WTC11 (cell line): ENCODE data around the gene PPP2R2C.

Source experiments
- CTCF ChIP-seq: fragments of 200-600 bp; IDR thresholded peaks from 2 replicates; pipeline ENCODE4 v1.8.0; 2022; ENCODE audit warnings: antibody characterized with exemption
- HMGA2 ChIP-seq: fragments of 250-450 bp; sonication (Bioruptor Pico); IDR thresholded peaks from 2 replicates; pipeline ENCODE4 v1.4.0; 2021; ENCODE audit warnings: mild to moderate bottlenecking, moderate library complexity
- KAT7 ChIP-seq: sonication (generic); formaldehyde crosslinking; IDR thresholded peaks from 2 replicates; pipeline ENCODE4 v1.8.1; 2023; ENCODE audit warnings: missing genetic modification reagents, mild to moderate bottlenecking, borderline replicate concordance
- PRDM15 ChIP-seq: sonication (generic); formaldehyde crosslinking; IDR thresholded peaks from 2 replicates; pipeline ENCODE4 v1.8.0; 2022; ENCODE audit warnings: missing genetic modification reagents
- ZNF232 ChIP-seq: sonication (generic); formaldehyde crosslinking; IDR thresholded peaks from 2 replicates; pipeline ENCODE4 v1.8.0; 2022; ENCODE audit warnings: mild to moderate bottlenecking, missing genetic modification reagents

DNA sequence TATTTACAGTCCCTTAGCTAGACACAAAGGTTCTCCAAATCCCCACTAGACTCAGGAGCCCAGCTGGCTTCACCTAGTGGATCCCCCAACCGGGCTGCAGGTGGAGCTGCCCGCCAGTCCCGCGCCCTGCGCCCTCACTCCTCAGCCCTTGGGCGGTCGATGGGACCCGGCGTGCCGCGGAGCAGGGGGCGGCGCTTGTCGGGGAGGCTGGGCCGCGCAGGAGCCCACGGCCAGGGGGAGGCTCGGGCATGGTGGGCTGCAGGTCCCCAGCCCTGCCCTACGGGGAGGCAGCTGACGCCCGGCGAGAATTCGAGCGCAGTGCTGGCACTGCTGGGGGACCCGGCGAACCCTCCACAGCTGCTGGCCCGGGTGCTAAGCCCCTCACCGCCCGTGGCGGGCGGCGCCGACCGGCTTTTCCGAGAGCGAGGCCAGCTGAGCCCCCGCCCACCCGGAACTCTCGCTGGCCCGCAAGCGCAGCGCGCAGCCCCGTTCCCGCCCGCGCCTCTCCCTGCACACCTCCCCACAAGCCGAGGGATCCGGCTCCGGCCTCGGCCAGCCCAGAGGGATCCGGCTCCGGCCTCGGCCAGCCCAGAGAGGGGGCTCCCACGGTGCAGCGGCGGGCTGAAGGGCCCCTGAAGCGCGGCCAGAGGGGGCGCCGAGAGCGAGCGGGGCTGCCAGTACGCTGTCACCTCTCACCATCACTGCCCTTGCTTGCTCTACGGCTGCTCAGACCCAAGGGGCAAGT is 163.3 kb downstream of the PPP2R2C start:
- no peak for TF ChIP-seq KAT7 (CRISPR knock-in tag)
- TF ChIP-seq PRDM15, result no peak
- TF ChIP-seq ZNF232, result no peak
- no peak for TF ChIP-seq CTCF
- TF ChIP-seq HMGA2 (CRISPR knock-in tag), result no peak
